Mesenchymal stem cell (in vitro differentiated cells and primary cell): ENCODE data around the gene PRSS27.

ENCODE experiments used
- DNase-seq: peaks from one replicate; pipeline ENCODE4 v3.0.0-alpha.2; 2013
- H2AFZ ChIP-seq: one replicate; pipeline ENCODE4 v1.6.1; 2013; ENCODE audit warnings: low read depth, mild to moderate bottlenecking, control low read depth, inconsistent platforms, low read length, moderate library complexity
- H2AK5ac ChIP-seq: 2 replicates; pipeline ENCODE4 v1.6.1; 2013; ENCODE audit warnings: low read length, moderate library complexity, mild to moderate bottlenecking, inconsistent platforms; ENCODE audit not compliant: severe bottlenecking
- H2BK120ac ChIP-seq: one replicate; pipeline ENCODE4 v1.6.1; 2013; ENCODE audit warnings: low read depth, mild to moderate bottlenecking, inconsistent platforms, low read length, moderate library complexity
- H2BK12ac ChIP-seq, 2 experiments: one replicate each; pipeline ENCODE4 v1.6.1; 2013; ENCODE audit warnings: inconsistent platforms in 2 of 2, low read length in 2 of 2, mild to moderate bottlenecking in 2 of 2, moderate library complexity in 2 of 2, control low read depth in 1 of 2
- H2BK15ac ChIP-seq: one replicate; pipeline ENCODE4 v1.6.1; 2013; ENCODE audit warnings: mild to moderate bottlenecking, low read depth, inconsistent platforms; ENCODE audit not compliant: poor library complexity, severe bottlenecking
- H2BK5ac ChIP-seq: 2 replicates; pipeline ENCODE4 v1.6.1; 2013; ENCODE audit warnings: low read depth, mild to moderate bottlenecking, low read length, control low read depth, inconsistent platforms; ENCODE audit not compliant: poor library complexity, severe bottlenecking
- H3K14ac ChIP-seq, 2 experiments: one replicate each; pipeline ENCODE4 v1.6.1; 2013; ENCODE audit warnings: inconsistent platforms in 2 of 2, low read length in 2 of 2, control low read depth in 1 of 2, mild to moderate bottlenecking in 1 of 2, moderate library complexity in 1 of 2
- H3K18ac ChIP-seq, 2 experiments: one replicate each; pipeline ENCODE4 v1.6.1; 2013; ENCODE audit warnings: inconsistent platforms in 2 of 2, low read length in 2 of 2, control low read depth in 1 of 2, low read depth in 1 of 2, mild to moderate bottlenecking in 1 of 2
- H3K23ac ChIP-seq, 2 experiments: one replicate each; pipeline ENCODE4 v1.6.1; 2013; ENCODE audit warnings: inconsistent platforms in 2 of 2, low read length in 2 of 2, mild to moderate bottlenecking in 2 of 2, moderate library complexity in 2 of 2, control low read depth in 1 of 2
- H3K27ac ChIP-seq: 2 replicates; pipeline ENCODE4 v1.5.1; 2013; ENCODE audit warnings: mild to moderate bottlenecking, moderate library complexity, low read length, control low read depth, inconsistent platforms; ENCODE audit not compliant: poor library complexity, severe bottlenecking
- H3K27me3 ChIP-seq, 2 experiments: 2 replicates each; pipeline versions ENCODE4 v1.6.1 to v1.7.0; 2013; ENCODE audit warnings: low read length in 2 of 2, mild to moderate bottlenecking in 2 of 2, moderate library complexity in 2 of 2, control low read depth in 1 of 2, inconsistent platforms in 1 of 2; ENCODE audit not compliant: control insufficient read depth in 1 of 2, insufficient read depth in 1 of 2
- H3K36me3 ChIP-seq, 2 experiments: 2 replicates each; pipeline versions ENCODE4 v1.6.1 to v1.7.0; 2013; ENCODE audit warnings: low read length in 2 of 2, control low read depth in 1 of 2, inconsistent platforms in 1 of 2, low read depth in 1 of 2, mild to moderate bottlenecking in 1 of 2; ENCODE audit not compliant: insufficient read depth in 2 of 2, control insufficient read depth in 1 of 2
- H3K4ac ChIP-seq, 2 experiments: one replicate each; pipeline ENCODE4 v1.6.1; 2013; ENCODE audit warnings: inconsistent platforms in 2 of 2, low read length in 2 of 2, mild to moderate bottlenecking in 2 of 2, moderate library complexity in 2 of 2, control low read depth in 1 of 2, low read depth in 1 of 2
- H3K4me1 ChIP-seq: 2 replicates; pipeline ENCODE4 v1.6.1; 2013; ENCODE audit warnings: low read depth, low read length, control low read depth; ENCODE audit not compliant: control insufficient read depth, insufficient read depth
- H3K4me2 ChIP-seq: 2 replicates; pipeline ENCODE4 v1.6.1; 2013; ENCODE audit warnings: low read length, mild to moderate bottlenecking, inconsistent platforms; ENCODE audit not compliant: poor library complexity, severe bottlenecking
- H3K4me3 ChIP-seq, 2 experiments: 2 replicates each; pipeline versions ENCODE4 v1.5.1 to v1.7.0; 2013; ENCODE audit warnings: low read length in 2 of 2, mild to moderate bottlenecking in 2 of 2, control low read depth in 1 of 2, low read depth in 1 of 2; ENCODE audit not compliant: insufficient read depth in 1 of 2
- H3K79me1 ChIP-seq: replicated peaks from 2 replicates; pipeline ENCODE4 v1.6.1; 2013; ENCODE audit warnings: mild to moderate bottlenecking, control low read depth, low read length, inconsistent platforms; ENCODE audit not compliant: poor library complexity, severe bottlenecking
- H3K9ac ChIP-seq: 2 replicates; pipeline ENCODE4 v1.7.0; 2013; ENCODE audit warnings: mild to moderate bottlenecking, low read length, moderate library complexity
- H3K9me3 ChIP-seq: 2 replicates; pipeline ENCODE4 v1.7.0; 2013; ENCODE audit warnings: mild to moderate bottlenecking, low read length; ENCODE audit not compliant: control insufficient read depth
- H4K8ac ChIP-seq: one replicate; pipeline ENCODE4 v1.6.1; 2013; ENCODE audit warnings: inconsistent platforms, mild to moderate bottlenecking, low read length, moderate library complexity
- H4K91ac ChIP-seq: one replicate; pipeline ENCODE4 v1.6.1; 2013; ENCODE audit warnings: mild to moderate bottlenecking, low read length, inconsistent platforms
- WGBS: methylation state at CpG from one replicate; pipeline ENCODE4 v1.1.7; 2013; ENCODE audit warnings: mixed read lengths; 5-methylcytosine and 5-hydroxymethylcytosine counted together

PRSS27 gene

DNA sequence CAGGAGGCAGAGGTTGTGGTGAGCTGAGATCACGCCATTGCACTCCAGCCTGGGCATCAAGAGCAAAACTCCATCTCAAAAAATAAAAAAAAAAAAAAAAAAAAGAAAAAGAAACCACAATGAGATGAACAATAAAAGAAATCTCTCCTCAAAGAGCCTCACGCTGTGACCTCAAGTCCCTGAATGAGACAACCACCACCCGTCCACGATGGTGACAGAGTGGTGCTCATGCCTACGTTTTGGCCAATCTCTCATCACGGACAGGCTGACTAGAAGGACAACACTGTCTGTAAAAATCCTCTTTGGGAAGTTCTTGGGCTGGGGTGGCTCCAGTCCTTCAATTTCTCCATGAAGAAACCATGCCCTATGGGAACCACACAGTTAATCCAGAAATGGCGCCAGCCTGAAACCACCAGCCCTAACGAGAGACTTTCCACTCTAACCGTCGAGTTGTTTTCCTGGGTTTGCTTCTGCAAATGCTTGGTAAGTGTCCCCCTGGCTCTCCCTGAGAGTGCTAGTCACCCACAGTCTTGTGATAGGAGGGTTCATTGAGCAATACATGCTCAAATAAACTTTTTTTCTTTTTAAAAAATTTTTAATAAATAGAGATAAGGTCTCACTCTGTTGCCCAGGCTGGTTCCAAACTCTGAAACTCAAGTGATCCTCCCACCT lies 15.0 kb upstream of the PRSS27 start:
- H4K8ac ChIP-seq, result no peak overlapping the region
- no peak overlapping the region for H3K27ac ChIP-seq
- H3K9ac ChIP-seq, result no peak overlapping the region
- H3K27me3 ChIP-seq, result peaks cover 8 to 12% of the 10 kb centered on the region in 2 experiments
- H2AFZ ChIP-seq, result peak overlapping the region; percentile 27
- H2BK5ac ChIP-seq, result no peak overlapping the region
- no peak overlapping the region for H3K4me3 ChIP-seq
- no peak overlapping the region for H2BK120ac ChIP-seq
- no peak overlapping the region for H2BK15ac ChIP-seq
- no peak overlapping the region for H2AK5ac ChIP-seq
- H3K4ac ChIP-seq, result no peak overlapping the region
- no peaks in the 10 kb centered on the region for H3K36me3 ChIP-seq
- H3K4me1 ChIP-seq, result peaks cover 3% of the 10 kb centered on the region
- H3K4me2 ChIP-seq, result no peak overlapping the region
- H3K14ac ChIP-seq, result no peak overlapping the region
- DNase-seq, result no peak
- no peaks in the 10 kb centered on the region for H3K9me3 ChIP-seq
- WGBS, result 93% methylated on average over 9 of the region's 10 CpGs
- no peak overlapping the region for H3K18ac ChIP-seq
- no peaks in the 10 kb centered on the region for H3K79me1 ChIP-seq
- H3K23ac ChIP-seq, result no peak overlapping the region
- H4K91ac ChIP-seq, result no peak overlapping the region
- no peak overlapping the region for H2BK12ac ChIP-seq

DNA sequence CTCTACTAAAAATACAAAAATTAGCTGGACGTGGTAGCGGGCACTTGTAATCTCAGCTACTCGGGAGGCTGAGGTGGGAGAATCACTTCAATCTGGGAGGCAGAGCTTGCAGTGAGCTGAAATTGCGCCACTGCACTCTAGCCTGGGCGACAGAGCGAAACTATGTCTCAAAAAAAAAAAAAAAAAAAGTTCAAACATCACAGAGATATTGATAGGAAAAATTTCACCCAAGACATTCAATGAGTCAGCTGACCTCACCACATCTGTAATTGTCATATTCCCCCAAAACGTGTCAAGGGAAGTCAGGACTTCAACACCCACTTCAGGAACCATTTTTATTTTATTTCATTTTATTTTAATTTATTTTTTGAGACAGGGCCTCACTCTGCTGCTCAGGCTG lies 8.0 kb upstream of the PRSS27 start:
- no peak overlapping the region for H2BK120ac ChIP-seq
- H2BK5ac ChIP-seq, result no peak overlapping the region
- H3K9me3 ChIP-seq, result no peaks in the 10 kb centered on the region
- no peak overlapping the region for H2BK15ac ChIP-seq
- H3K18ac ChIP-seq, result no peak overlapping the region
- no peak overlapping the region for H4K8ac ChIP-seq
- H3K9ac ChIP-seq, result no peak overlapping the region
- H3K14ac ChIP-seq, result no peak overlapping the region
- peaks cover 15 to 19% of the 10 kb centered on the region in 2 experiments for H3K27me3 ChIP-seq
- H3K36me3 ChIP-seq, result no peaks in the 10 kb centered on the region
- H3K27ac ChIP-seq, result no peak overlapping the region
- H3K79me1 ChIP-seq, result no peaks in the 10 kb centered on the region
- H2AK5ac ChIP-seq, result no peak overlapping the region
- no peak overlapping the region for H4K91ac ChIP-seq
- no peak overlapping the region for H2AFZ ChIP-seq
- H3K4me1 ChIP-seq, result no peaks in the 10 kb centered on the region
- H2BK12ac ChIP-seq, result no peak overlapping the region
- DNase-seq, result no peak
- no peak overlapping the region for H3K4me2 ChIP-seq
- H3K4ac ChIP-seq, result no peak overlapping the region
- H3K23ac ChIP-seq, result no peak overlapping the region
- 95% methylated on average over 7 of the region's 7 CpGs for WGBS
- H3K4me3 ChIP-seq, result no peak overlapping the region

DNA sequence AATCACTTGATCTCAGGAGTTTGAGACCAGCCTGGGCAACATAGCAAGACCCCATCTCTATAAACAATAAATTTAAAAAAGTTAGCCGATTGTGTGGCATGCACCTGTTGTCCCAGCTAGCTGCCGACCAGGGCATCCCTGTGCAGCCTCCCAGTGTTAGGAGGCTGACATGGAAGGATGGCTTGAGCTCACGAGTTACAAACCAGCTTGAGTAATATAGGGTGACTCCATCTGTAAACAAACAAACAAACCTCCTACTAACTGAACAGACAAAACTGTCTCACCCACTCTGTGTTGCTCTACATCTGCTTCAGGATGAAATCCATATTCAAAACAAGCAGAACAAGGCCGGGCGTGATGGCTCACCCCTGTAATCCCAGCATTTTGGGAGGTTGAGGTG lies 6.9 kb upstream of the PRSS27 start:
- H3K4ac ChIP-seq, result no peak overlapping the region
- no peak overlapping the region for H2BK15ac ChIP-seq
- no peak overlapping the region for H2AK5ac ChIP-seq
- no peak overlapping the region for H4K8ac ChIP-seq
- H4K91ac ChIP-seq, result no peak overlapping the region
- H2BK120ac ChIP-seq, result no peak overlapping the region
- H3K4me3 ChIP-seq, result no peak overlapping the region
- H3K9me3 ChIP-seq, result no peaks in the 10 kb centered on the region
- H3K36me3 ChIP-seq, result no peaks in the 10 kb centered on the region
- peaks cover 12 to 19% of the 10 kb centered on the region in 2 experiments for H3K27me3 ChIP-seq
- H3K27ac ChIP-seq, result no peak overlapping the region
- H3K9ac ChIP-seq, result no peak overlapping the region
- H3K14ac ChIP-seq, result no peak overlapping the region
- DNase-seq, result no peak
- H3K18ac ChIP-seq, result no peak overlapping the region
- H2BK12ac ChIP-seq, result no peak overlapping the region
- H2AFZ ChIP-seq, result no peak overlapping the region
- H2BK5ac ChIP-seq, result no peak overlapping the region
- H3K23ac ChIP-seq, result no peak overlapping the region
- no peaks in the 10 kb centered on the region for H3K4me1 ChIP-seq
- no peaks in the 10 kb centered on the region for H3K79me1 ChIP-seq
- H3K4me2 ChIP-seq, result no peak overlapping the region
- WGBS, result 96% methylated on average over 5 of the region's 5 CpGs

DNA sequence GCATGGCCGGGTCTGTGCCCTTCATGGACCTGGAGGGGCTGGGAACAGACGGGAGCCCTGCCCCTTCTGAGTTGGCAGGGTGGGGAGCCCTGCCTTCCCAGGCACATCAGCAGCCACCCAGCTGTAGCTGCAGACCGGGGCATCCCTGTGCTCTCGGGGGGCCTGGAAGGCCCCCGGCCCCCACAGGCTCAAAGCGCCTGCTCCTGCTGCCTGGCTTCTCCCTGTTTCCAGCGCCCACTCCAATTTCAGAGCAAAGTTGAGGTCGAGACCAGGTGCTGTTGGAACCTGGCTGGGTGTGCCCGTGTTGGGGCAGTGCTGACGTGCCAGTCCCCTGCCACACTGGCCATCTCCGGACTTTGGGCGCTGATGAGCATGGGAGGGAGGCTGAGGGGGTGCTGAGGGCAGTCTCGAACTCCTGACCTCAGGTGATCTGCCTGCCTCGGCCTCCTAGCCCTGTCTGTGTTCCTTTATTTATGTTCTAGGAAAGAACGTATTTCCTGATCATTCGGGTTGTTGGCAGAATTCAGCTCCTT lies 4.9 kb upstream of the PRSS27 start:
- no peak for DNase-seq
- 92% methylated on average over 16 of the region's 16 CpGs for WGBS

More for the DNA sequence above, 4.9 kb upstream of the PRSS27 start:
- Histone ChIP-seq H3K14ac (no peak overlapping the region), H2BK5ac (no peak overlapping the region), H3K23ac (no peak overlapping the region), H3K4me1 (peaks cover 7% of the 10 kb centered on the region), H4K8ac (no peak overlapping the region), H3K27me3 (peaks cover 6 to 11% of the 10 kb centered on the region in 2 experiments), H3K4me2 (no peak overlapping the region), H3K79me1 (no peaks in the 10 kb centered on the region), H3K4ac (no peak overlapping the region), H3K9ac (no peak overlapping the region), H2BK120ac (no peak overlapping the region), H3K27ac (no peak overlapping the region), H3K4me3 (no peak overlapping the region), H2BK15ac (no peak overlapping the region), H2AK5ac (no peak overlapping the region), H3K18ac (no peak overlapping the region), H3K36me3 (no peaks in the 10 kb centered on the region), H2AFZ (no peak overlapping the region), H4K91ac (no peak overlapping the region), H2BK12ac (no peak overlapping the region), H3K9me3 (no peaks in the 10 kb centered on the region)
